ENCODE results near the gene TMEM175.

The TMEM175 gene

DNA sequence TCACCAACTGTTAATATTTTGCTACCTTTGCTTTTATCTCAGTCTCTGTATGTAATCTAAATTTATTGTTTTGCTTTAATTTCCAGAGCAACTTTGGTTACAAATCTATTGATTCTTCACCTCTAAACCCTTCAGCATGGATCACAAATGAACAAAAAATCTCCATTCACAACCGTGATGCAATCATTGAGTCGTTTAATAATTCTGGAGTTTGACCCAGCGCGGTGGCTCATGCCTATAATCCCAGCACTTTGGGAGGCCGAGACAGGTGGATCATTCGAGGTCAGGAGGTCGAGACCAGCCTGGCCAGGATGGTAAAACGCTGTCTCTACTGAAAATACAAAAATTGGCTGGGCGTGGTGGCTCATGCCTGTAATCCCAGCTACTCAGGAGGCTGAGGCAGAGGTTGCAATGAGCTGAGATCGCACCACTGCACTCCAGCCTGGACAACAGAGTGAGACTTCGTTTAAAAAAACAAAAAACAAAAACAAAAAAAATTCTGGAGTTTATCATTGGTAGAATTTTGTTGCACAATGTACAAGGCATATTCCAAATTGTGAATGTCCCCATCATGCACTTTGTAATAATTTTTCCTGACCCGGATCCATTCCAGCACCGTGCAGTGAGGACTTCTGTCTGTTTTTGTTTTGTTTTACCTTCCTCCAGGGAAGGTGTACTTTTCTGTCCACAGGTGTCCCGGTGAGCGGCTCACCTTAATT is 52.2 kb downstream of the TMEM175 start:
- DNase-seq (ENCODE audit: extremely low read depth, low read depth), result no peak
- no peak for TF ChIP-seq CTCF (IDR thresholded peaks at IDR 0.05; ENCODE audit: low read depth, low read length)

DNA sequence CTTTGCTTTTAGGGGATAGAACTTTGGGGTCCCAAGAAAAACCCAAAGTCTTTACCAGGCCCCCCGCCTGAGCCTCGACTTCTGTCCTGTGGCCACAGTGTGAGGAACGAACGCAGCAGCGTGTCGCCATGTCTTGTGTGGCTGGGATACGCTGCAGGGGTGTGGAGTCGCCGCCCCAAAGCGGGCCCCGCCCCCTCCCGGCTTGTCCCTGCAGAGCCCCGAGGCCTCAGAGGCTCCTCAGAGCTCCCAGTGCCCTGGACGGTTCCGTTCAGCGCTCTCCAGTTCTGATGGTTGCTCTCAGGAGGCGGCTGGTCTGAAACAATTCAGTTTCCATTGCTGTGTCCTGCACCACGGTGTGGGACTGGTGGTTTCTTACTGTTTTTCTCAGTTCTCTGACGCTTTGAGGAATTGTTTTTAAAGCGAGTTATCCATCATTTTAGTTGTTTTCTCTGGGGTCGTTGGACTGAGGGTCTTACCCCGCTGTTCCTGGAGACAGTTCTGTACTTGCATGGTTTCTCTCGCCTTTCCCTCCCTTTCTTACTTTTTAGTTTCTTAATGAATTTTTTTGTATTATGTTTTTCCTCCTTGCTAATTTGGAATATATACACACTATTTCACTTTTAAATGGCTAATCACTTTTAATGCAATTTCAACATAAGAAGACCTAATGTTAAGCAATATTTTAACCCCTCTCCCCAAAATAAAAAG is 53.0 kb downstream of the TMEM175 start:
- DNase-seq (ENCODE audit: extremely low read depth, low read depth), result no peak
- no peak for TF ChIP-seq CTCF (IDR thresholded peaks at IDR 0.05; ENCODE audit: low read depth, low read length)

DNA sequence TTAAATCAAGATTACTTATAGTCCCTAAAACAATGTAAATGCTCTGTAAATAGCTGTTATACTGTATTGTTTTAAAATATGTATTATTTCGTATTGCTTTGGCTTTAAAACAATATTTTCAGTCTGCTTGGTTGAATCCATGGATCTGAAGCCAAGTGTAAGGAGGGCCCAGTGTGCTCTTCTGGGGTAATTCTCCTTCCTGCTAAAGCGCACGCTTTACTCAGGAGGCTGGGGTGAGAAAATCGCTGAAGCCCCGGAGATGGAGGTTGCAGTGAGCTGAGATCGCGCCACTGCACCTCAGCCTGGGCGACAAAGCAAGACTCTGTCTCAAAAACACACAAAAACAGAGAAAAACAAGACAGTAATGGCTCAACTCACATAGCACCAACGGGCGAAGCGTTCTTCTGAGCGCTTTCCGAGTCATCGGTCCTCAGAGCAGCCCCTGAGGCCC is 54.2 kb downstream of the TMEM175 start:
- no peak for TF ChIP-seq CTCF (IDR thresholded peaks at IDR 0.05; ENCODE audit: low read depth, low read length)
- DNase-seq (ENCODE audit: extremely low read depth, low read depth), result no peak

DNA sequence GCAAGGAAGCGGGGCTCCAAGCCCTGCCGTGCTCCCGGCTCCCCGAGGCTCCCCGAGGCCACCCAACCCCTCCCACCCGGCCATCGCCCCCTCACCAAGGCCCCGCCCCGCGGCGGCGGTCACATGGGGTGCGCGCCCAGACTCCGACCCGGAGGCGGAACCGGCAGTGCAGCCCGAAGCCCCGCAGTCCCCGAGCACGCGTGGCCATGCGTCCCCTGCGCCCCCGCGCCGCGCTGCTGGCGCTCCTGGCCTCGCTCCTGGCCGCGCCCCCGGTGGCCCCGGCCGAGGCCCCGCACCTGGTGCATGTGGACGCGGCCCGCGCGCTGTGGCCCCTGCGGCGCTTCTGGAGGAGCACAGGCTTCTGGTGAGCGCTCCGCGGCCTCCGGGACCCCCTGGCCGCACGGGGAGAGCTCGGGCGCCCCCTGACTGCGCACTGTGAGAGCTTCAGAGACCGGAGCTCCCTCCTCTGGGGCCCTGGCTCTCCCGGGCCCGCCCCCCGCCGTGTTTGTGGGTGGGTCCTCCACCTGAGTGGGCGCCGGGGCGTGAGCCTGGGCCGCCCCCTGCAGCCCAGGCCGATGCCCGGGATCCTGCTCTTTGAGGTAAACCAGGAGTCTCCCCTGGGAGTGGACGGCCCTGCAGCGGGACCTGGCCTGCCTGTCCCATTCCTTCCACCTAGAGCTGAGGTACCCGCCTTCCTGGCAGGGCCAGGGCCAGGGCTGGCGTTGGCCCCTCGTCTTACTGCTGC is 54.8 kb downstream of the TMEM175 start, which contains the start of gene IDUA:
Gene IDUA, plus strand, starts transcription at position 166 of the 745 bp plus-strand sequence. Its CDS starts 41 bp downstream, at position 207.
- peak; percentile 45 for TF ChIP-seq CTCF (IDR thresholded peaks at IDR 0.05; ENCODE audit: low read depth, low read length)
- DNase-seq (ENCODE audit: extremely low read depth, low read depth), result no peak

DNA sequence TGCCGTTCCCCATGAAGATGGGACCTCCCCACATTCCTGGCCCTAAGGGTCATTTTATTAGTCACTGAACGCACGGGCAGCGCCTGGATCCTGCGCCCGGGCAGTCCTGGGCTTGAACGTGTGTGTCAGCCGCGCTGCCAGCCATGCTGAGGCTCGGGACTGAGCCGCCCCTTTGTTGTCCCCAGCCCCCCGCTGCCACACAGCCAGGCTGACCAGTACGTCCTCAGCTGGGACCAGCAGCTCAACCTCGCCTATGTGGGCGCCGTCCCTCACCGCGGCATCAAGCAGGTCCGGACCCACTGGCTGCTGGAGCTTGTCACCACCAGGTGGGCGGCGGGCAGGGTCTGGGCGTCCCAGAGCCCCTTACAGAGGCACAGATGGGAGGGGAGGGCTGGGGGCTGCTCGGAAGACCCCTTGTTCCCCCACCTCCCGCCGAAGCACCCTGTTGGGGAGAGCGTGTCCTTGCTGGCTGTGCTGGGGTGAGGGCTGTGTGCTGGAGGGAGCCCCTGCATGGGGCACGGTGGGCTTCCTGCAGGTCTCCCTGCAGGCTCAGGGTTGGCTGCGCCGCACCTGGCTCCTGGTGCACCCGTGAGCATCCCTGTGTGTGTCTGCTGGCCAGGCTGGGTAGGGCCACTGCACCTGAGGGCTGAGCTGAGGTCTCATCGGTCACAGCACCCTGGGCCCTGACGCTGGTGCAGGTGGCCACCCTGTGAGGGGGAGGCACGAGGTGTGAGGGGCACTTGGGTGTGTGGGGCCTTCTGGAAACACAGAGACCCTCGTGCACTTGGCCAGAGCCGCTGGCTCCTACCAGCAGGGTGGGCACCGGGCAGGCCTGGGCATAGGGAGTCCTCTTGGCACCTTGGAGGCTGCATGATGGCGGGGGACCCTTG is 55.6 kb downstream of the TMEM175 start:
- TF ChIP-seq CTCF (IDR thresholded peaks at IDR 0.05; ENCODE audit: low read depth, low read length), result no peak
- DNase-seq (ENCODE audit: extremely low read depth, low read depth), result no peak

DNA sequence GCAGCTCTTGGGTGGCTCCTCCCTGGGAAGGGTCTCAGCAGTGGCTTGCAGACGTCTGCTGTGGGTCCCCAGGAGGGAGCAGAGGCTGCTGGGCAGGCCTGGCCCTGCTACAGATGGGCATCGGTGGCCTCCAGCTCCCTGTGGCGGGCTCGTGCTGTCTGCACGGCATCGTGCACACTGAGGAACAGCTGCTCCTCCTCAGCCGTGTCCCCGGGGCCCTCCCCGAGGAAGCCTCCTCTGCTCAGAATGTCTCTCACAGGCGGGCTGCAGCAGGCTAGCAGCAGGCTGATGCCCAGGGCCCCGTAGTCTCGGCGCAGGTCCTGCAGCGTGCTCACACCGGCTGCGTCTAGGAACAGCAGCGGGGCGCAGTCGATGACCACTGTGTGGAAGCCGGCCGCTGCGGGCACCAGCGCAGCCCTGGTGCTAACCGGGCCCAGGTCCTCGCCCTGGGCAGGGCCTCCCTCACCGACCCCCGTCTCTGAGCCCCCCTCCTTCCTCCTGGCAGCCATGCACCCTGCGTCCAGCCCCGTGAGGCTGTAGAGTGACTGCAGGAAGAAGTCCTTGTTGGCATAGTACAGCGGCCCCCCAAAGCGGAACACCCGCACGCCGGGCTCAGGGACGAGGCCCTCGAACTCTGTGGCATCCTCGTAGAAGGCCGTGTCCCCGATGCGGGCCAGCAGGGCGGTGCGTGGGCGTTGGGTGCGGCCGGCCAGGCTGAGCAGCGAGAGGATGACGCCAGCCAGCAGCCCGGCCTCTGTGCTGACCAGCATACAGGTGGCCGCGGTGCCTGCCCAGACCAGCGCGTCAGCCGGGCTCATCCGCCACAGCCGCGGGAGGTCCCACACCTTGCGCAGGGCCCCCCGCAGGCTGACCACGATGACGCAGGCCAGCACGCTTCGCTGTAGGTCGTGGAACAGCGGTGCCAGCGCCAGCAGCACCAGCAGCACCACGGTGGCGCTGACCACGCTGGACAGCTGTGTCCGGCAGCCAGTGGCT is 56.8 kb downstream of the TMEM175 start:
- no peak for DNase-seq (ENCODE audit: extremely low read depth, low read depth)
- no peak for TF ChIP-seq CTCF (IDR thresholded peaks at IDR 0.05; ENCODE audit: low read depth, low read length)
